ENCODE measurements around the gene INPP1. TPM values are rescaled to one million over a fixed set of nuclear protein-coding genes. Genes with fewer than 3 reads are reported as not detected.

The INPP1 gene
- total RNA-seq, 3 donors from 2014 or later = 7.4 to 24.3 (median 15.5) TPM

DNA sequence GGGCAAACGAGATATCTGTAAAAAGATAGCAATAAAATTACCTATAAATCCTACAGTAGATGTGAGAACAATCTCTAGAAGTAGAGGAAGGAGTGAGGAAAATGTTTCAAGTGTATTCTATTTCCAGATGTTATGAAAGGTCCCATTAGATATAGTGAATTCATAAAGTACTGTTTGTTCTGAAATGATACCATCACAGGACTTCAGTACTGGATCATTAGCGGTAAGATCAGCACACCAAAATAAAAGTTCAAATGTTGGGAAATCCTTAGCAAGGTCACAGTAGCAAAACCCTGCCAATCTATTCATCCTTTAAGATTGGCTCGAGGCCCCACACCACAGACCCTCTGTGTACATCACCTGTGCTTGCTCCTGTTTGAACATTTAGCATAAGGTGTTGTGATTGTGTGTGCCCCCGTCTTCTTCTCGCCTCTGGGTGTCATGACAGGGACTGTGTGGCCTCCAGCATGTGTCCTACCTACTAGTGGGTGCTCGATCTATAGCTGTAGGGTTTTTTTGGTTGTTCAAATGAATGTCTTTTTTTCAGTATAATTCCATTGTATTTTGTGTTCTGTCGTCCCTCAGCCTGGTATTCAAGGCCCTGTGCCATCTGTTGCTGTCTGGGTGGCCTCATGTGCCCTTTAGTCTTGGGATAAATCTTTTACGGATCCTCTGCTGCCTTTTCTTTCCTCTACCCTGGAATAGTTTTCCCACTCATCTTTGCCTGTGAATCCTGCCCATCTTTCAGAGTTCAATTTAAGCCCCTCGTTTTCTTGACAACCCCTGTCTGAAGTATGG is 73.9 kb downstream of the INPP1 start:
- DNase-seq (ENCODE audit: low spot score in 2 of 2) = no peak
- peaks cover 0 to 18% of the 10 kb centered on the region in 2 donors for H3K4me1 ChIP-seq
- no peak overlapping the region for H3K4me3 ChIP-seq
- no peaks in the 10 kb centered on the region for H3K27me3 ChIP-seq
- intact Hi-C loops (cut with DNase I; ENCODE audit: low total_unique reads) = no loop called here
- H3K36me3 ChIP-seq = no peaks in the 10 kb centered on the region
- TF ChIP-seq, protein P1, sequence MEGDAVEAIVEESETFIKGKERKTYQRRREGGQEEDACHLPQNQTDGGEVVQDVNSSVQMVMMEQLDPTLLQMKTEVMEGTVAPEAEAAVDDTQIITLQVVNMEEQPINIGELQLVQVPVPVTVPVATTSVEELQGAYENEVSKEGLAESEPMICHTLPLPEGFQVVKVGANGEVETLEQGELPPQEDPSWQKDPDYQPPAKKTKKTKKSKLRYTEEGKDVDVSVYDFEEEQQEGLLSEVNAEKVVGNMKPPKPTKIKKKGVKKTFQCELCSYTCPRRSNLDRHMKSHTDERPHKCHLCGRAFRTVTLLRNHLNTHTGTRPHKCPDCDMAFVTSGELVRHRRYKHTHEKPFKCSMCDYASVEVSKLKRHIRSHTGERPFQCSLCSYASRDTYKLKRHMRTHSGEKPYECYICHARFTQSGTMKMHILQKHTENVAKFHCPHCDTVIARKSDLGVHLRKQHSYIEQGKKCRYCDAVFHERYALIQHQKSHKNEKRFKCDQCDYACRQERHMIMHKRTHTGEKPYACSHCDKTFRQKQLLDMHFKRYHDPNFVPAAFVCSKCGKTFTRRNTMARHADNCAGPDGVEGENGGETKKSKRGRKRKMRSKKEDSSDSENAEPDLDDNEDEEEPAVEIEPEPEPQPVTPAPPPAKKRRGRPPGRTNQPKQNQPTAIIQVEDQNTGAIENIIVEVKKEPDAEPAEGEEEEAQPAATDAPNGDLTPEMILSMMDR (IDR thresholded peaks at IDR 0.05) = no peak
- TF ChIP-seq POLR2AphosphoS5 (IDR thresholded peaks at IDR 0.05) (no peak), POLR2A (IDR thresholded peaks at IDR 0.05) (no peak)
- peak overlapping the region; percentile 73 to 80 for H3K27ac ChIP-seq
- no peaks in the 10 kb centered on the region for H3K9me3 ChIP-seq

DNA sequence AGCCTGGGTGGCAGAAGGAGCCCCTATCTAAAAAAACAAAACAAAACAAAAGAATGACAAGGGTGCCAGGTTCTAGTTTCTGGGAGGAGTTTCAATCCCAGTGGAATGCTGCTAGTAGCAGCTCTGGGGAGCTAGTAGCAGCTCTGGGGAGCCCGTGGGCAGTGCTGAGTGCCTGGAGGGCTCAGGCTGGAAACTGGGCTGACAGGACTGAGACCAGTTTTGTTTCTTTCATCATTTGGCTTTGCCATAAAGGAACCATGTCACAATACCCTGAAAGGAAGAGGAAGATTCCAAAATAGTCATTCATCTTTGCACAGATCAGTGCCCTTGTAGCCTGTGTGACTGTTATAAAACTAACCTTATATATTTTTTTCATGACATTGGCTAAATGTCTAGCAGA is 75.3 kb downstream of the INPP1 start:
- Histone ChIP-seq H3K27me3 (no peaks in the 10 kb centered on the region), H3K9me3 (no peaks in the 10 kb centered on the region), H3K27ac (peak overlapping the region; percentile 73 to 80), H3K36me3 (no peaks in the 10 kb centered on the region), H3K4me3 (no peak overlapping the region), H3K4me1 (peaks cover 0 to 10% of the 10 kb centered on the region in 2 donors)
- intact Hi-C loops (cut with DNase I; ENCODE audit: low total_unique reads) = no loop called here
- TF ChIP-seq POLR2A (IDR thresholded peaks at IDR 0.05) (no peak), POLR2AphosphoS5 (IDR thresholded peaks at IDR 0.05) (peak in 2 of 3 donors; percentile 34 to 47)
- TF ChIP-seq, protein P1 (IDR thresholded peaks at IDR 0.05) = no peak
- peak in 1 of 2 donors; percentile 58 for DNase-seq (ENCODE audit: low spot score in 2 of 2)

DNA sequence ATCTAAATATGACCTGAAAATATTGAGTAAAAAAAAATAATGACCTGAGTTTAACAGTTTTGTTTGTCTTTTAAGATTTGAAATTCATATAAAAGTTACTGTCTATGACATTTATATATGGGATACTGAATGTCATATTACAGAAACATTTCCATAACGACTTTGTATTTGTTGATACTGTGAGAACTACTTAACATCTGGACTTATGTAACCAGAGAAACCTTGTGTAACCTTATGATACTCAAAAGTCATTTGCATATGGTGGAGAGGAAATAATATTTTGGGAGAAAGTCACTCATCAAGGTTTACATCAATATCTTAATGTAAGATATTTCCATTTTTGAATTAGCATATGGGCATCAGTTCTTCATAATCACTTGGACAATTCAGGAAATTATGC is 77.4 kb downstream of the INPP1 start:
- H3K9me3 ChIP-seq = no peaks in the 10 kb centered on the region
- intact Hi-C loops (cut with DNase I; ENCODE audit: low total_unique reads) = no loop called here
- no peak for TF ChIP-seq POLR2A (IDR thresholded peaks at IDR 0.05)
- TF ChIP-seq, protein P1 (IDR thresholded peaks at IDR 0.05) = no peak
- no peak for TF ChIP-seq POLR2AphosphoS5 (IDR thresholded peaks at IDR 0.05)
- H3K36me3 ChIP-seq = no peaks in the 10 kb centered on the region
- no peak for DNase-seq (ENCODE audit: low spot score in 2 of 2)
- no peaks in the 10 kb centered on the region for H3K27me3 ChIP-seq
- peak overlapping the region in 1 of 2 donors; percentile 80 for H3K27ac ChIP-seq
- H3K4me3 ChIP-seq = no peak overlapping the region
- H3K4me1 ChIP-seq = peaks cover 0 to 6% of the 10 kb centered on the region in 2 donors

Other genes with a start within 250 kb of the INPP1 start
- gene HIBCH, start 23.8 kb upstream of the INPP1 start, total RNA-seq = 10 to 100 TPM; 22.2 to 31.8 (median 22.9) TPM
- 100 to 1,000 TPM in 1 of 3 donors, 10 to 100 TPM in 2; 52.0 to 180 (median 92.4) TPM for gene MFSD6, start 64.8 kb downstream of the INPP1 start, total RNA-seq
- 1 to 10 TPM; 4.5 to 6.6 (median 5.2) TPM for gene NEMP2, start 191.1 kb downstream of the INPP1 start, total RNA-seq